Measurements from ENCODE around the gene HHAT.

HHAT gene

DNA sequence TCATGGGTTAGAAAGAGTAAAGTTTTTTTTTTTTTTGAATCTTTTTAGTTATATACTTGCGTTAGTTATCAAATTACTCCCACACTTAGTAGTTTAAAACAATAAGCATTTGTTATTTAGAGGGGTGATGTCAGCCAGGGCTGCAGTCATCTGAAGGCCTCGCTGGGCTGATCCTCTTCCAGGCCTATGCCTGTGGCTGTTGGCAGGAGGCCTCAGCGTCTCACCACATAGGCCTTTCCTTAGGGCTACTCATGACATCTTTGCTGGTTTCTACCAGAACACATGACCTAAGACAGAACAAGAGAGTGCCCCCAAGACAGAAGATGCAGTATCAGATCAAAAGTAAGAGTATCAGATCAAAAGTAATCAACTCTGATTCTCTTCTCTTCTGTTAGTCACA is 167.4 kb downstream of the HHAT start:
- TF ChIP-seq, protein P1, sequence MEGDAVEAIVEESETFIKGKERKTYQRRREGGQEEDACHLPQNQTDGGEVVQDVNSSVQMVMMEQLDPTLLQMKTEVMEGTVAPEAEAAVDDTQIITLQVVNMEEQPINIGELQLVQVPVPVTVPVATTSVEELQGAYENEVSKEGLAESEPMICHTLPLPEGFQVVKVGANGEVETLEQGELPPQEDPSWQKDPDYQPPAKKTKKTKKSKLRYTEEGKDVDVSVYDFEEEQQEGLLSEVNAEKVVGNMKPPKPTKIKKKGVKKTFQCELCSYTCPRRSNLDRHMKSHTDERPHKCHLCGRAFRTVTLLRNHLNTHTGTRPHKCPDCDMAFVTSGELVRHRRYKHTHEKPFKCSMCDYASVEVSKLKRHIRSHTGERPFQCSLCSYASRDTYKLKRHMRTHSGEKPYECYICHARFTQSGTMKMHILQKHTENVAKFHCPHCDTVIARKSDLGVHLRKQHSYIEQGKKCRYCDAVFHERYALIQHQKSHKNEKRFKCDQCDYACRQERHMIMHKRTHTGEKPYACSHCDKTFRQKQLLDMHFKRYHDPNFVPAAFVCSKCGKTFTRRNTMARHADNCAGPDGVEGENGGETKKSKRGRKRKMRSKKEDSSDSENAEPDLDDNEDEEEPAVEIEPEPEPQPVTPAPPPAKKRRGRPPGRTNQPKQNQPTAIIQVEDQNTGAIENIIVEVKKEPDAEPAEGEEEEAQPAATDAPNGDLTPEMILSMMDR (IDR thresholded peaks at IDR 0.05; ENCODE audit: borderline replicate concordance, control extremely low read depth, extremely low read depth, insufficient read depth, missing control alignments): no peak
- DNase-seq (ENCODE audit: low spot score): no peak
- in situ Hi-C loops (cut with MboI; ENCODE audit: low sequenced_read_pairs, unreplicated experiment): no loop called here

DNA sequence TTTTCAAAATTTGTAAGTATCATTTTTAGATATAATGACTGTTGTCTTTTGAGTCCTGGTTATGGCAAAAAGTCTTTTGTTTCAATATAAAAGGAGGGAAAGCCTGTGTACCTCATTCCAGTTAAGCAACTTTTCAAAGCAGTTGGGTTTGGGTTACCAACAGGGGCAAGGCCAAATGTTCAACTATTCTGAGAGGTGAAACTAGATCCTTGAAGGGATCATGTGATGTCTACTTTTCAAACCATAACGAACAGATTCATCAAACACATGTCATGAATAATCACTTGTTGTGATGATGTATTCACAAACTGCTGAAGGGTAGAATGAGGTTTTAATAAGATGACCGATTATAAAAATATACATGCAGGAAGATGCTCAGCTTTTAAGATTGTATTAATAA is 171.3 kb downstream of the HHAT start:
- in situ Hi-C loops (cut with MboI; ENCODE audit: low sequenced_read_pairs, unreplicated experiment): no loop called here
- TF ChIP-seq, protein P1 (IDR thresholded peaks at IDR 0.05; ENCODE audit: borderline replicate concordance, control extremely low read depth, extremely low read depth, insufficient read depth, missing control alignments): no peak
- no peak for DNase-seq (ENCODE audit: low spot score)

DNA sequence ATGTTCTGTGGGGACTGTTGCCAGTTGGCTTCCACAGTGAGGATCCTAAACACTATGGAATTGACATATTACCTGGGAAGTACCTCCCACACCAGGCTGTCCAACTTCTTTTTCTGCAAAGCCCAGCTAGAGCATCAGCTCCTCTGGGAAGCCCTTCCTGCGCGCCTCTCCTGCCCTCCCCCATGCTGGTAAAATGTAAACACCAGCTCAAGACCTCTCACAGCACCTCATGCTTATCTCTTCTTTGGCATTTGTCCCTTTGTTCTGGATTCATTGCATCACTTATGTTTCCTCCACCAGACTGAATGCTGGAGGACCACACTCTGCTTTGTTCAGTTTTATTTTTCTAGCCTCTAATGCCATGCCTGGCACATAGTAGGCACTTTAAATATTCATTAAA is 172.1 kb downstream of the HHAT start:
- in situ Hi-C loops (cut with MboI; ENCODE audit: low sequenced_read_pairs, unreplicated experiment): no loop called here
- TF ChIP-seq, protein P1 (IDR thresholded peaks at IDR 0.05; ENCODE audit: borderline replicate concordance, control extremely low read depth, extremely low read depth, insufficient read depth, missing control alignments): no peak
- DNase-seq (ENCODE audit: low spot score): no peak

DNA sequence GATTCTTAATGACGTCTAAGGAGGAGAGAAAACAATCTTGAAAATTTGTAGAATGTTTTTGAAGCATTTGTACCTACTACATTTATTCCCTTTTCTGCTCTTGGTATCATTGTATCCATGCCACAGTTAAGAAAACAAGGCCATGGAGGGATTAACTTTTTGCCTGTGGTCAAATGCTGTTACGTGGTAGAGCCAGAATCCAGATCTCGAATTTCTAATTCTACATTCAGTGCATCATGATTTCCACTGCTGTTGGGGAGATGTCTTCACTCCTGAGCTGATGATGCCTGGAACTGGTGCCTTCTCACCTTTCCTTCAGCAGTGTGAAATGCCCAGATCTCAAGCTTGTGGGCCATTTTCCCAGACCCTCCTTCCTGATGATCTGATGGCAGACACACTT is 175.6 kb downstream of the HHAT start:
- no peak for DNase-seq (ENCODE audit: low spot score)
- in situ Hi-C loops (cut with MboI; ENCODE audit: low sequenced_read_pairs, unreplicated experiment): no loop called here
- TF ChIP-seq, protein P1 (IDR thresholded peaks at IDR 0.05; ENCODE audit: borderline replicate concordance, control extremely low read depth, extremely low read depth, insufficient read depth, missing control alignments): no peak

DNA sequence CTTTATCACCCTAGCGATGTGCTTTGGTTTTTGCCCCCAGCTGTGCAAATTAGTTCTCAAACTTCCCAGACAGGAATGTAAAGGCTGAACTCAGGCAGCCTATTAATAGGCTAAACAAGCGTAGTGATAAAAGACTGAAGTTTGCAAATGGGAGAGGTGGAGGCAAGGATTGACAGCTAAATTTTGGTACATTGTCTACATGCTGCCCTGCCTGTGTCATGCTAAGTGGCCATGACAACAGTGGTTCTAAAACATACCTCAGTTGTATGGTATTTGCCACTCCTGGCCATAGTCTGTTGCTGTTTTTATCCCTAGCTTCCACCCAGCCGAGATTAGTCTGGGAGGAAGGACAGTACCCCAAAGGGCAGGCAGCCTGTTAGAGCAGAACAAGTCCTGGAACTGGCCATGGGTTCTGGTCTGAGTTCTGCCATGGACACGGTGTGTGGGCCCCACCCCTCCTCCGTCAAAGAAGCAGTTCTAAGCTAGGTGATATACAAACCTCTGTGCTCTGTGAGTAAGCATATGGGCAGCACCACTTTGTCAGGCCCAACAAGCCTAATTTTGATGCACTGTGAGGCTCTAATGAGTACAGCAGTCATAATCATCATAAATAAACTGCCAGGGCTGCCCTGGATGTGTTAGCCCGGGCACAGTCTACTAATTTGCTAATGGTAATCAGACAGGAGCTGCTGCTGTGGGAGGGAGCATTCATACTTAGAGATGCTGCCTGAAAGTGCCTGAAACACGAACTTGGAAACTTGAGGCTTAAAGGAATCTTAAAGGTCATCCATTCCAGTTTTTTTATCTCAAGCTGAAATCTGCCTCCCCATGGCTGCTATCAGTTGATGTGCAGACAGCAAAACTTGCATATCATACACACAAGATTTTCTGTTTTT is 177.1 kb downstream of the HHAT start:
- TF ChIP-seq, protein P1 (IDR thresholded peaks at IDR 0.05; ENCODE audit: borderline replicate concordance, control extremely low read depth, extremely low read depth, insufficient read depth, missing control alignments): no peak

DNA sequence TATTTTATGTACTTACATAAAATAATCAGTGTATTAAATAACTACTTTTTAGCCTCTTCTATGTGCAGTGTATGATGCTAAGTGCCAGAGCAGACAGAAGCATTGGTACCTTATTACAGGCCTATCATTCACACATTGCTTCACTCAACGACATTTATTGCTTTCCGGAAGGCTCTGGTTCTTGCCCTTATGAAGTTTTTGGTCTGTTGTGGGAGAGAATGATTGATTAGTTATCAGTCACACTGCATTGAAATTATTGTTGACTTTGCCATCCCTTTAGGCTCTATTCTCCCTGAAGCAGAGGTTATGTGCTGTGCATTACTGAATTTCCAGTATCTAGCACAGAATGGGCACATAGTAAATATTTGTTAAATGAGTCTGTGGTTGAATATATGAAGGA is 178.0 kb downstream of the HHAT start:
- in situ Hi-C loops (cut with MboI; ENCODE audit: low sequenced_read_pairs, unreplicated experiment): no loop called here
- DNase-seq (ENCODE audit: low spot score): no peak
- TF ChIP-seq, protein P1 (IDR thresholded peaks at IDR 0.05; ENCODE audit: borderline replicate concordance, control extremely low read depth, extremely low read depth, insufficient read depth, missing control alignments): no peak

More for the DNA sequence above, 177.1 kb downstream of the HHAT start:
- in situ Hi-C loops (cut with MboI; ENCODE audit: low sequenced_read_pairs, unreplicated experiment): no loop called here
- DNase-seq (ENCODE audit: low spot score): no peak

Data from GM13976 (cell line).